Daoy (cell line): Measurements from ENCODE around the gene RUVBL2. TPM values are rescaled to one million over a fixed set of nuclear protein-coding genes. Genes with fewer than 3 reads are reported as not detected.

Experiments used
- DNase-seq: peaks from one replicate; pipeline ENCODE4 v3.0.0-alpha.2; 2015; ENCODE audit warnings: low read depth
- total RNA-seq: library from RNA; depleted of rRNA; stranded (reverse); fragments of >200 nt; shearing (Covaris generic); gene quantifications from 2 replicates; pipeline ENCODE4 v1.2.3, GENCODE V29; 2014; rRNA removed

The RUVBL2 gene
- 550 and 590 TPM in 2 replicates for total RNA-seq

GRCh38 chr19:48993175-48994034, at the start of gene RUVBL2, which contains the start of gene GYS1:
Gene RUVBL2 (plus strand): TSS chr19:48993887. CDS start chr19:48993912, 25 bp downstream.
Gene GYS1 (minus strand): TSS chr19:48993309. CDS start chr19:48993112, 197 bp downstream.
- DNase-seq, result peak; percentile 100

- no peak for DNase-seq
These were observed 48.3 kb upstream of the RUVBL2 start for GRCh38 chr19:48945415-48945814.

DNA sequence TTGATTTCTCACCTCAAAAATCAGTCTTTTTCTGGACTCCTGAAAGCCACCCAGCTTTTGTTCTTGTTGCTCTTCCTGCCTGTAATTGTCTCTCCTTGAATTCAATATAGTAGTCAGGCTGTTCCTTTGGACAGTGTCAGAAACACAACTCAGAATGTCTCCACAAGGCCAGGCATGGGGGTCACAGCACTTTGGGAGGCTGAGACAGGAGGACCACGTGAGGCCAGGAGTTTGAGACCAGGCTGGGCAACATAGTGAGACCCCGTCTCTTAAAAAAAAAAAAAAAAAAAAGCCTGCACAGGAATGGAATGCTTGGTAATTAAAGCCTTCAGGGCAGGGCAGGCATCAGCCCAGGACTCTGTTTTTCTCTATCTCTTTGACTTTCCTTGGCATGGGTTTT, 47.9 kb upstream of the RUVBL2 start:
- no peak for DNase-seq

- DNase-seq, result no peak
These were observed 47.0 kb upstream of the RUVBL2 start for GRCh38 chr19:48946463-48947257.

- DNase-seq, result no peak
These were observed 46.5 kb upstream of the RUVBL2 start for GRCh38 chr19:48947258-48947542.

DNA sequence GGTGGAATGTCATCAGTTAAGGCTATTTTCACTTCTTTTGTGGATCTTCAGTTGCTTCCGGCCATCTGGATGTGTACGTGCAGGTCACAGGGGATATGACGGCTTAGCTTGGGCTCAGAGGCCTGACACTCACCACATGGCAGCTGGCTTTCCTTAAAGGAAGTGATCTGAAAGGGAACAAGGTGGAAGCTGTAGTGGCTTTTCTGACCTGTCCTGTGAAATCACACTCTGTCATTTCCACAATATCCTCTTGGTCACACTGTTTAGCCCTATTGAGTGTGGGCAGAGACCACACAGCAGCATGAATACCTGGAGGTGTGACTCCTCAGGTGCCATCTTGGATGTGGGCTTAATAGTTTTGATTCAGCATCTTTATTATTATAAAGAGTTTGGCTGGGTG, 43.5 kb upstream of the RUVBL2 start:
- DNase-seq, result no peak

- no peak for DNase-seq
These were observed 42.7 kb upstream of the RUVBL2 start for GRCh38 chr19:48950830-48951519.

DNA sequence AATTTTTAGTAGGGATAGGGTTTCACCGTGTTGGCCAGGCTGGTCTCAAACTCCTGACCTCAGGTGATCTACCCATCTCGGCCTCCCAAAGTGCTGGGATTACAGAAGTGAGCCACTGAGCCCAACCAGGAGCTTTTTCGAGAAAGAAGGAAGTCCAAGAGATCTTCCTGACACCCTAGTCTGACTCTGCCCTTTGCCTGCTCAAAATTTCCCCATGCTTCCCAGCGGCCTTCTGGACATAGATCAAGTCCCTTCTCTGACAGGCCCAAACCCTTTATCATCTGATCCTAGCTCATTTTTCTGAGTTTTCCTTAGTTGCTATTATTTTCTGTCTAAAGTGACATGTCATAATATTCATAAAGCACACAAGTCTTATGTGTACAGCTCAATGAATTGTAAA, 40.5 kb upstream of the RUVBL2 start:
- DNase-seq, result no peak

DNA sequence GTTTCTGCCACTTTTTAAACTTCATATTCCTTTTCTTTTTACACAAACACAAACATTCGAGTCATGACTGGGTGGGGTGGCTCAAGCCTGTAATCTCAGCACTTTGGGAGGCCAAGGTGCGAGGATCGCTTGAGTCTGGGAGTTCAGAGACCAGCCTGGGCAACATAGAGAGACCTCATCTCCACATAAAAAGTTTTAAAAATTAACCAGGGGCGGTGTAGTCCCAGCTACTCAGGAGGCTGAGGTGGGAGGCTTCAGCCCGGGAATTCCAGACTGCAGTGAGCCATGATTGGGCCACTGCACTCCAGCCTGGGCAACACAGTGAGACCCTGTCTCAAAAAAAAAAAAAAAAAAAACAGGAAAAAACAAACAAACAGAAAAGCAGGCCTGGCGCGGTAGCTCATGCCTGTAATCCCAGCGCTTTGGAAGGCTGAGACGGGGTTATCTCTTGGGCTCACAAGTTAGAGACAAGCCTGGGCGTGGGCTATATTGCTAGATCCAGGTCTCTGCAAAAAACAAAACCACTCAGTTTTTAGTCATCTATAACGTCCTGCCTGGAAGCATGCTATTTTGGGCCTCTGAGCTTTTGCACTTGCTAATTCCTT, 39.6 kb upstream of the RUVBL2 start:
- no peak for DNase-seq

DNA sequence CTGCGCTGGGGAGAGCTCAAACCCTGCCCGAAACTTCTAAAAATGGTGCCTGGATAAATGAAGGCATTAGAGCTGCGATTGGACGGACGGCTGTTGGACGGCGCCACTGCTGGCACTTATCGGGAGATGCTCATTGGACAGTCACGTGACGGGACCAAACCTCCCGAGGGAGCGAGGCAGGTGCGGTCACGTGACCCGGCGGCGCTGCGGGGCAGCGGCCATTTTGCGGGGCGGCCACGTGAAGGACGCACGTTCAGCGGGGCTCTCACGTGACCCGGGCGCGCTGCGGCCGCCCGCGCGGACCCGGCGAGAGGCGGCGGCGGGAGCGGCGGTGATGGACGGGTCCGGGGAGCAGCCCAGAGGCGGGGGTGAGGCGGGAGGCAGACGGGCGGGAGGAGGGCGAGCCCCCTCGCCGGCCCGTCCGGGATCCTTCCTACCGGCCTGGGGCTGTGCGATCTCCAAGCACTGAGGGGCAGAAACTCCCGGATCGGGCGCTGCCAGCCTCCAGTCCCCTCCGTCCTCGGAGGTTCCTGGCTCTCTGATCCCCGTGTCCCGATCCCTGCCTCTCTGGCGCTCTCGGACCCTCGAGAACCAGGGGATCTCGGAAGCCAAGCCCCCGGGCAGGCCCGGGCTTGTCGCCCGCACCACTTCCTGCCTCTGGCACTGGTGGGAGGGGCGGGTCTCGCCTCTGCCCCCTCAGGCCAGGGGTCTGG, 38.9 kb upstream of the RUVBL2 start, which contains the start of gene BAX:
BAX (plus strand) TSS at position 281 of the 713 bp plus-strand sequence; CDS start at position 335, 54 bp downstream.
- DNase-seq, result peak; percentile 99

GRCh38 chr19:48955308-48955958, 38.3 kb upstream of the RUVBL2 start:
- DNase-seq, result no peak

DNA sequence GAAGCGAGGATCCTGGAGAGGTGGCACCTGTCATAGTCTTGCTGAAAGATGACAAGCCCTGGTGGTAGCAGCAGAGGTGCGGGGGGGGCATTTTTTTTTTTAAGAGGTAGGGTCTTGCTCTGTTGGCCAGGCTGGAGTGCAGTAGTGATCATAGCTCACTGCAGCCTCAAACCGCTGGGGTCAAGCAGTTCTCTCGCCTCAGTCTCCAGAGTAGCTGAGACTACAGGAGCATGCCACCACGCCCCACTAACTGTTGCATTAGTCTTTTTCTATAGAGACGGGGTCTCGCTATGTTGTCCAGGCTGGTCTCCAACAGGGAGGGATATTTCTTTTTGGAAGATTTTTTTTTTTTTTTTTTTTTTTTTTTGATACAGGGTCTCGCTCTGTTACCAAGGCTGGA, 35.7 kb upstream of the RUVBL2 start:
- DNase-seq, result no peak

DNA sequence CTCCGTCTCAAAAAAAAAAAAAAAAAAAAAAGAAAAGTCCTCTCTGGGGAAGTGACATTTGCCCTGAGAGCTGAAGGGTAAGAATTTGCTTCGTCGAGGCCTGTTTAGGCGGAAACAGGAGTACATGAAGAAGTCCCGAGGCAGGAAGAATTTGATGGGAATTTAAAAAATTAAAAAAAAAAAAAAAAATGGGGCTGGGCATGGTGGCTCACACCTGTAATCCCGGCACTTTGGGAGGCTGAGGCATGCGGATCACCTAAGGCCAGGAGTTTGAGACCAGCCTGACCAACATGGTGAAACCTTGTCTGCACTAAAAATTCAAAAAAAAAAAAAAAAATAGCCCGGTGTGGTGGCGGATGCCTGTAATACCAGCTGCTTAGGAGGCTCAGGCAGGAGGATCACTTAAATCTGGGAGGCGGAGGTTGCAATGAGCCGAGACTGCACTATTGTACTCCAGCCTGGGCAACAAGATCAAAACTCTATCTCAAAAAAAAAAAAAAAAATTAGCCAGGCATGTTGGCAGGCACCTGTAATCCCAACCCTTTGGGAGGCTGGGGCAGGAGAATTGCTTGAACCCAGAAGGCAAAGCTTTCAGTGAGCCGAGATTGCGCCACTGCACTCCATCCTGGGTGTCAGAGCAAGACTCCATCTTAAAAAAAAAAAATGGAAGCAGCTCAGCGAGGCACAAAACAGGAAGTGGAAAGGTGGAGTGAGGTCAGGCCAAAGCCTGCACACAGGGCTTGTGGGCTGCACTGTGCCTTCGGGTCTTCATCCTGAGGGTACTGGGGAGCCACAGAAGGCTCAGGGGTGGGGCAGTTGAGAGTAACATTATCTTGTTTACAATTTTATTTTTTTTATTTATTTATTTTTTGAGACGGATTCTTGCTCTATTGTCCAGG, 34.1 kb upstream of the RUVBL2 start:
- no peak for DNase-seq

DNA sequence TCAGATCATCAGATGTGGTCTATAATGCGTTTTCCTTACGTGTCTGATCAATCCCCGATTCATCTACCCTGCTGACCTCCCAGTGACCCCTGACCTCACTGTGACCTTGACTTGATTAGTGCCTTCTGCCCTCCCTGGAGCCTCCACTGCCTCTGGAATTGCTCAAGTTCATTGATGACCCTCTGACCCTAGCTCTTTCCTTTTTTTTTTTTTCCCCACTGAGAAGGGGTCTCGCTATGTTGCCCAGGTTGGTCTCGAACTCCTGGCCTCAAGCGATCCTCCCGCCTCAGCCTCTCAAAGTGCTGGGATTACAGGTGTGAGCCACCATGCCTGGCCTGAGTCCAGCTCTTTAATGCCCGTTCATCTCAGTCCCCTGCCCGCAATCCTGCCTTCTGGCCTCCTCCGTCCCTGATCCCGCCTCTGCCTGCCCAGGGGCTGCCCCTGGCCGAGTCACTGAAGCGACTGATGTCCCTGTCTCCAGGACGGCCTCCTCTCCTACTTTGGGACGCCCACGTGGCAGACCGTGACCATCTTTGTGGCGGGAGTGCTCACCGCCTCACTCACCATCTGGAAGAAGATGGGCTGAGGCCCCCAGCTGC, 32.5 kb upstream of the RUVBL2 start:
- DNase-seq, result no peak

- no peak for DNase-seq
These were observed 32.0 kb upstream of the RUVBL2 start for GRCh38 chr19:48961673-48962028.

DNA sequence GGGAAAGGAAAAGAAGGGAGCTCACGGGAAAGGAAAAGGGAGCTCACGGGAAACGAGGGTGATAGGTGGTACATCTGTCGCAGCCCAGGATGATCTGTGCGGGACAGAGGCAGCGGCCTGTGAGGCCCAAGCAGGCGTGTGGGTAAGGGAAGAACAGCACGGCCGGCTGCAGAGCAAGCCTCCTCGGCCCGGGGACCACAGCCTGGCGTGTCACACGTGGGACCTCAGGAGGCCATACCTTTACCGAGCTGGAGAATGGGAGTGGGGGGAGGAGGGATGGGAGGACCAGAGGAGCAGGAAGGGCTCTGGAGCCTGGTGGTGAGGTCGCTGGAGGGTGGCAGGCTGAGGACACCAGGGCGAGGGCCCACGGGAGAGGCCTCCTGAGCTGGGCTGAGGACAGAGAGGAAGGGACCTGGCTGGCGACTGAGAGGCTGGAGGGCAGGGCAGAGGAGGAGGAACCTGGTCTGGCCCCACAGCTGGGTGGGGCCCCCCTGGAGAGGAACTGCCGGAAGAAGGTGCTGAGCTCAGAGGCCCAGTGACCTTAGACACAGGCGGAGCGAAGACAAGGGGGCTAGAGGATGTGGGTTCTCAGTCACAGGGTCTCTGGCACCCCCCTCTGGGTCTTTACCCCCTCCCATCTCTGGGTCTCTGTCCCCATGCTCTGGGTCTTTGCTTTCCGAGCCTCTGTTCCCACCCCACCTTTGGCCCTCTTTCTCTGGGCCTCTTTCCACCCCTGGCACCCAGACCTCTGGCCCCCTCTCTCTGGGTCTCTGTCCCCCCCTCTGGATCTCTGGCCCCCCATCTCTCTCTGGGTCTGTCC, 31.4 kb upstream of the RUVBL2 start:
- DNase-seq, result peak; percentile 69

- no peak for DNase-seq
These were observed 30.9 kb upstream of the RUVBL2 start for GRCh38 chr19:48962849-48963165.

- DNase-seq, result peak; percentile 89
These were observed 30.1 kb upstream of the RUVBL2 start for GRCh38 chr19:48963371-48964204.
